GM12892 (cell line): ENCODE data around the gene CYSTM1.

Source experiments
- DNase-seq: peaks from one replicate; pipeline ENCODE4 v3.0.0; 2011; ENCODE audit not compliant: insufficient read length
- FAIRE-seq: peaks from 2 replicates; lab custom pipeline; 2011; peaks lifted over from hg19 to GRCh38; lab: Jason Lieb, UNC
- POLR2A ChIP-seq: IDR thresholded peaks from 2 replicates; pipeline ENCODE4 v1.6.1; 2011; ENCODE audit warnings: low read depth, low read length, control low read depth
- POLR2AphosphoS5 ChIP-seq: IDR thresholded peaks from 2 replicates; pipeline ENCODE4 v1.6.1; 2011; ENCODE audit warnings: low read depth, low read length, control low read depth
- TAF1 ChIP-seq: IDR thresholded peaks from 2 replicates; pipeline ENCODE4 v1.6.1; 2011; ENCODE audit warnings: low read depth, mild to moderate bottlenecking, control low read depth, low read length, borderline replicate concordance

CYSTM1 gene

GRCh38 chr5:140217299-140218026 lies 42.5 kb downstream of the CYSTM1 start:
- no peak for DNase-seq
- no peak for FAIRE-seq
- TF ChIP-seq POLR2A (no peak), TAF1 (no peak), POLR2AphosphoS5 (no peak)

- TF ChIP-seq TAF1 (no peak), POLR2AphosphoS5 (no peak), POLR2A (no peak)
- FAIRE-seq: no peak
- DNase-seq: no peak
These were observed 44.3 kb downstream of the CYSTM1 start for GRCh38 chr5:140219068-140219991.

- DNase-seq: no peak
These were observed 45.2 kb downstream of the CYSTM1 start for GRCh38 chr5:140220032-140220697.

GRCh38 chr5:140220698-140221064 lies 45.7 kb downstream of the CYSTM1 start:
- FAIRE-seq: no peak
- DNase-seq: no peak
- no peak for TF ChIP-seq POLR2A
- no peak for TF ChIP-seq TAF1
- no peak for TF ChIP-seq POLR2AphosphoS5

More at GRCh38 chr5:140220032-140220697, 45.2 kb downstream of the CYSTM1 start:
- FAIRE-seq: no peak
- TF ChIP-seq TAF1 (no peak), POLR2A (no peak), POLR2AphosphoS5 (no peak)

GRCh38 chr5:140221697-140222223 lies 46.8 kb downstream of the CYSTM1 start:
- DNase-seq: no peak
- no peak for TF ChIP-seq TAF1
- no peak for TF ChIP-seq POLR2A
- no peak for TF ChIP-seq POLR2AphosphoS5
- FAIRE-seq: no peak

GRCh38 chr5:140222416-140222815 lies 47.4 kb downstream of the CYSTM1 start:
- no peak for TF ChIP-seq TAF1
- TF ChIP-seq POLR2AphosphoS5: no peak
- no peak for TF ChIP-seq POLR2A
- DNase-seq (no peak), FAIRE-seq (no peak)

GRCh38 chr5:140223567-140223966 lies 48.6 kb downstream of the CYSTM1 start:
- DNase-seq (no peak), FAIRE-seq (no peak)
- no peak for TF ChIP-seq TAF1
- TF ChIP-seq POLR2AphosphoS5: no peak
- no peak for TF ChIP-seq POLR2A

GRCh38 chr5:140224658-140225057 lies 49.7 kb downstream of the CYSTM1 start:
- no peak for FAIRE-seq
- no peak for DNase-seq
- TF ChIP-seq POLR2AphosphoS5 (no peak), POLR2A (no peak), TAF1 (no peak)

- no peak for DNase-seq
- no peak for FAIRE-seq
- TF ChIP-seq POLR2AphosphoS5 (no peak), POLR2A (no peak), TAF1 (no peak)
These were observed 50.4 kb downstream of the CYSTM1 start for GRCh38 chr5:140225396-140225795.

GRCh38 chr5:140227046-140227445 lies 52.1 kb downstream of the CYSTM1 start:
- DNase-seq (no peak), FAIRE-seq (no peak)
- no peak for TF ChIP-seq TAF1
- TF ChIP-seq POLR2A: no peak
- TF ChIP-seq POLR2AphosphoS5: no peak

- TF ChIP-seq TAF1: no peak
- no peak for TF ChIP-seq POLR2AphosphoS5
- TF ChIP-seq POLR2A: no peak
- FAIRE-seq: no peak
- no peak for DNase-seq
These were observed 53.4 kb downstream of the CYSTM1 start for GRCh38 chr5:140228364-140228837.

- no peak for DNase-seq
- TF ChIP-seq POLR2A (no peak), TAF1 (no peak), POLR2AphosphoS5 (no peak)
- FAIRE-seq: no peak
These were observed 55.4 kb downstream of the CYSTM1 start for GRCh38 chr5:140230373-140230772.
